Caco-2 (cell line): ENCODE results near the gene HOXA6. TPM values are rescaled to one million over a fixed set of nuclear protein-coding genes. Genes with fewer than 3 reads are reported as not detected.

ENCODE experiments used
- BruUV-seq: library from RNA; stranded (reverse); fragments of 400-500 nt; replicated peaks from 2 replicates; lab custom pipeline; 2021; lab: Mats Ljungman, UMichigan
- CTCF ChIA-PET: fragments of 300-600 bp; sonication (Branson Sonifier 250); formaldehyde crosslinking; loops from one replicate; lab custom pipeline; 2022; ENCODE audit warnings: antibody characterized with exemption; lab: Charles Lee
- POLR2A ChIA-PET: fragments of 300-600 bp; sonication (Branson Sonifier 250); formaldehyde crosslinking; loops from one replicate; lab custom pipeline; 2022; ENCODE audit warnings: antibody characterized with exemption; lab: Charles Lee
- DNase-seq, 2 experiments: peaks; one replicate each; pipeline versions ENCODE4 v3.0.0 to v3.0.0-alpha.2; 2020 to 2022
- H3K27me3 ChIP-seq: replicated peaks from 2 replicates; pipeline ENCODE4 v1.6.0; 2011; ENCODE audit warnings: low read length; ENCODE audit not compliant: control insufficient read depth, insufficient read depth
- H3K36me3 ChIP-seq: 2 replicates; pipeline ENCODE4 v1.5.1; 2011; ENCODE audit warnings: low read length; ENCODE audit not compliant: control insufficient read depth, insufficient read depth
- H3K4me1 ChIP-seq: fragments of 250-450 bp; sonication (Bioruptor Pico); 2 replicates; pipeline ENCODE4 v1.5.1; 2020; ENCODE audit warnings: mild to moderate bottlenecking
- H3K4me3 ChIP-seq: 2 replicates; pipeline ENCODE4 v1.5.1; 2011; ENCODE audit warnings: low read depth, mild to moderate bottlenecking, control low read depth, low read length
- H3K9me3 ChIP-seq: fragments of 250-450 bp; sonication (Bioruptor Pico); 2 replicates; pipeline ENCODE4 v1.5.1; 2020; ENCODE audit warnings: mild to moderate bottlenecking, moderate library complexity
- H3K27ac Mint-ChIP-seq: one replicate; pipeline ENCODE4 v1.8.0; 2022; ENCODE audit warnings: mixed read lengths; ENCODE audit not compliant: unreplicated experiment
- H3K27me3 Mint-ChIP-seq: one replicate; pipeline ENCODE4 v1.8.0; 2022; ENCODE audit warnings: mixed read lengths; ENCODE audit not compliant: insufficient read depth, unreplicated experiment
- H3K36me3 Mint-ChIP-seq: one replicate; pipeline ENCODE4 v1.8.0; 2022; ENCODE audit warnings: mild to moderate bottlenecking, mixed read lengths; ENCODE audit not compliant: insufficient read depth, unreplicated experiment
- H3K4me1 Mint-ChIP-seq: one replicate; pipeline ENCODE4 v1.8.0; 2022; ENCODE audit warnings: low read depth, mixed read lengths; ENCODE audit not compliant: unreplicated experiment
- H3K4me3 Mint-ChIP-seq: one replicate; pipeline ENCODE4 v1.8.0; 2022; ENCODE audit warnings: mild to moderate bottlenecking, moderate library complexity, mixed read lengths; ENCODE audit not compliant: unreplicated experiment
- H3K9me3 Mint-ChIP-seq: one replicate; pipeline ENCODE4 v1.8.0; 2022; ENCODE audit warnings: mixed read lengths; ENCODE audit not compliant: unreplicated experiment
- CTCF ChIP-seq, 2 experiments: fragments of 200-600 bp in 1 of 2; IDR thresholded peaks; 1 replicate in 1 of 2; 2 replicates in 1 of 2; pipeline versions ENCODE4 v1.5.1 to v1.8.0; 2011 to 2022; ENCODE audit warnings: antibody characterized with exemption in 1 of 2, control low read depth in 1 of 2, inconsistent platforms in 1 of 2, low read depth in 1 of 2, low read length in 1 of 2, mild to moderate bottlenecking in 1 of 2, moderate library complexity in 1 of 2; ENCODE audit not compliant: insufficient read depth in 1 of 2, severe bottlenecking in 1 of 2, unreplicated experiment in 1 of 2
- intact Hi-C: fragments of 100-400 bp; cut with micrococcal nuclease; formaldehyde crosslinking; loops from one replicate; pipeline ENCODE4 v1.10.0; 2022; ENCODE audit not compliant: unreplicated experiment
- total RNA-seq: library from RNA; stranded (reverse); gene quantifications from 2 replicates; pipeline ENCODE4 v1.2.3, GENCODE V29; 2022

The HOXA6 gene
- total RNA-seq, 1 experiment from 2014 or later, result 5.6 TPM

- H3K4me1 Mint-ChIP-seq, result peaks cover 16% of the 10 kb centered on the region
- no peak for DNase-seq
- intact Hi-C loops, result no loop called here
- H3K27ac Mint-ChIP-seq, result no peak overlapping the region
- no peak for TF ChIP-seq CTCF (IDR thresholded peaks at IDR 0.05; ENCODE audit: insufficient read depth in 1 of 2, low read depth in 1 of 2, low read length in 1 of 2, severe bottlenecking in 1 of 2, unreplicated experiment in 1 of 2)
- H3K4me3 ChIP-seq, result no peak overlapping the region
- H3K36me3 ChIP-seq, result no peaks in the 10 kb centered on the region
- POLR2A ChIA-PET, result no interaction called here
- H3K9me3 Mint-ChIP-seq, result no peaks in the 10 kb centered on the region
- H3K9me3 ChIP-seq, result no peaks in the 10 kb centered on the region
- BruUV-seq, result no TSS peak
- peaks cover 5% of the 10 kb centered on the region for H3K36me3 Mint-ChIP-seq
- no peak overlapping the region for H3K4me3 Mint-ChIP-seq
- H3K4me1 ChIP-seq, result peaks cover 23% of the 10 kb centered on the region
- H3K27me3 Mint-ChIP-seq, result no peaks in the 10 kb centered on the region
- H3K27me3 ChIP-seq, result no peaks in the 10 kb centered on the region
- CTCF ChIA-PET, result no interaction called here
These were observed 9.8 kb downstream of the HOXA6 start for GRCh38 chr7:27137640-27138315.

DNA sequence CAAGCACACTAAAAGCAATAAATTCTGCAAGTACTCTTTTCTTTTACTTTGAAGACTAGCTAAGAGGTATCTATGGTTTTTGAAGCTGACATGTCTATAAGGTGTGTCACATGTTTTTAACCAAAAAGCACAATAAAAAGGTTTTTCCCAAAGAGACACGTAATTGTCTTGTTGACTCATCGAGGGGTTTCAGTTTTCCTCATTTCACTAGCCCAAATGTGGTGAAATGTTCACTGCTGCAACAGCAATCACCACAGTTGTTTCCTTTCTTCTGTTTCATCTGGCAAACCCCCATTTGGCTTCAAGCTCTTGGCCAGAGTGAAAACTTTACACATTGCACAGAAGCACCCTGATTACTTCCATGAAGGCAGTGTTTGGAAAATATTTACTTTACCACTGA, 13.2 kb downstream of the HOXA6 start:
- ChIA-PET CTCF (interaction anchor here (0.7 kb wide), 1 partner anchor 47 kb away, joined by 3 read pairs; no protein-coding TSS in a partner anchor), POLR2A (no interaction called here)
- no peaks in the 10 kb centered on the region for H3K27me3 Mint-ChIP-seq
- intact Hi-C loops, result no loop called here
- H3K9me3 Mint-ChIP-seq, result no peaks in the 10 kb centered on the region
- peaks cover 28% of the 10 kb centered on the region for H3K4me1 ChIP-seq
- no peak overlapping the region for H3K4me3 Mint-ChIP-seq
- H3K4me1 Mint-ChIP-seq, result peaks cover 19% of the 10 kb centered on the region
- H3K4me3 ChIP-seq, result no peak overlapping the region
- no peak for DNase-seq
- no peaks in the 10 kb centered on the region for H3K36me3 ChIP-seq
- no peaks in the 10 kb centered on the region for H3K9me3 ChIP-seq
- H3K27me3 ChIP-seq, result no peaks in the 10 kb centered on the region
- H3K27ac Mint-ChIP-seq, result no peak overlapping the region
- no peak for TF ChIP-seq CTCF (IDR thresholded peaks at IDR 0.05; ENCODE audit: insufficient read depth in 1 of 2, low read depth in 1 of 2, low read length in 1 of 2, severe bottlenecking in 1 of 2, unreplicated experiment in 1 of 2)
- H3K36me3 Mint-ChIP-seq, result no peaks in the 10 kb centered on the region
- no TSS peak for BruUV-seq

DNA sequence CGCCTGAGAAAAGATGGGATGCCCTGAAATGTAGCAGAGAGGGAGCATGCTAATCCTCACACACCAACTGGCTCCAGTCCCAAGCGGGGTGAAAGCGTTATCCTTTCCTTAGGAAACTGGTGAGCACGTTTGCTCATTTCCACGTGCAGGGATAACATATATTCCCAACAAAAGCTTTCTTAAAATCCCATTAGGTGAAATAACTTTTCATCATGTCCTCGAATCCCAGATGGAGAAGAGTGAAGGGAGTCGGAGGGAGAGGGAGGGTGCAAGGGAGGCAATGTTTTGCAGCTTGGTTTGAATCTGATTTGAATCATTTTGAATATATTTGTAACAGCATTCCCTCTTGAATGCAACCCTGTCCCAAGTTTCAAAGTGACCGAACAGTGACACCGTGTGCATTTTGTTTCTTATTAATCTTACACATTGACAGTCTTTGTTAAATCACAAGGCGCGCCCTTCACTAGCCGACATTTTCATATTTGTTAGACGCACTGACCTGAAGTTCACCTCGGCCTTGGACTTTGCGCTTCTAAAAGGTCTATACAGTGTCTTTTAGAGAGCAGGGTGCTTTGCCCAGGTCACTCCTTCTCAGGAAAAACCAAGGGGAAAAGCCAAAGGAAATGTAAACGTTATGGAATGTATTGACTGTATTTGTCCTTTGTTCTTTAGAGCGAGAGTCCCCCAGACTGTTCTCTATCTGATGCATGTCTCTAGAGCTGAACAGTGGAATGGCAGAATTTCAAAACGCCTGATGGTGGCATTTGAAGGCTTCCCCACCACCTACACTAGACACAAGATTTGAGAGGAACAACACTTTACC, 14.0 kb downstream of the HOXA6 start:
- no peaks in the 10 kb centered on the region for H3K27me3 Mint-ChIP-seq
- H3K27me3 ChIP-seq, result no peaks in the 10 kb centered on the region

More for the DNA sequence above, 14.0 kb downstream of the HOXA6 start:
- Mint-ChIP-seq H3K36me3 (no peaks in the 10 kb centered on the region), H3K4me1 (peaks cover 27% of the 10 kb centered on the region), H3K9me3 (no peaks in the 10 kb centered on the region), H3K27ac (no peak overlapping the region), H3K4me3 (no peak overlapping the region)
- Histone ChIP-seq H3K4me3 (no peak overlapping the region), H3K4me1 (peaks cover 29% of the 10 kb centered on the region), H3K9me3 (no peaks in the 10 kb centered on the region), H3K36me3 (no peaks in the 10 kb centered on the region)
- no peak for TF ChIP-seq CTCF (IDR thresholded peaks at IDR 0.05; ENCODE audit: insufficient read depth in 1 of 2, low read depth in 1 of 2, low read length in 1 of 2, severe bottlenecking in 1 of 2, unreplicated experiment in 1 of 2)
- DNase-seq, result peak in 1 of 2 experiments; percentile 22
- BruUV-seq, result no TSS peak
- POLR2A ChIA-PET, result no interaction called here
- intact Hi-C loops, result no loop called here
- CTCF ChIA-PET, result interaction anchor here (0.7 to 0.8 kb wide), 2 partner anchors 27 to 48 kb away, joined by 3 read pairs; no protein-coding TSS in a partner anchor
